Suppressor macrophage (primary cell): ENCODE data around the gene CTDSPL.

Source experiments
- DNase-seq, 4 experiments: peaks; one replicate each; pipeline ENCODE4 v3.0.0-alpha.2; 2020 to 2022

CTDSPL gene

DNA sequence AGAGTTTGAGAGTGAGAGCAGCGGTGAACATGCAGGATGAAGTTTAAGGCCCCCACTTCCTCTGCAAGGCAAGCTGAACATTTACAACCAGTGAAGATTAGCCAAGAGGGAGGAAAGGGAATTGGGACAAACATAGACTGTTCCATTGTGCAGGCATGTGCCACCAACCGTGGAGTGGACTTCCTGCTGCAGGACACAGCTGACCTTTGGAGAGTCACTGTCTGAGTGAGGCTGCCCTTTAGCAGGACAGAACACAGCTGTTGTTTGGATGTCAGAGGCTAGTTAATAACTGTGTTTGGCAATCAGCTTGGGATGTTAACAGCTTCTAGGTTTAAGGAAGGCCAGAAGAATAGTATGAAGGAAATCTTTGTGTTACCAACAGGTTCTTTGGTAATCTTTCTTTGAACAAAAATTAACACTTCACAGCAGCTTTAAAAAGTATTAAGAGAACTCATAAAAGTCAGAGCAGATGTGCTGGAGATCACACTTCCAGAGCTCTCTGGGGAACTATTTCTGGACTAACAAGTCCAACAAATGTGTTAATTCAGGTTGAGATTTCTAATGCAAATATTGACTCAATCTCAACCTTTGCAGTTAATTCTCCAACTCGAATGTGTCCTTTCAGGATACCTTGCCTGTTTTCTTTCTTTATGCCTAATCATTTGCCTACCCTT, 31.4 kb downstream of the CTDSPL start:
- peak; percentile 56 to 76 (median 70) for DNase-seq

DNA sequence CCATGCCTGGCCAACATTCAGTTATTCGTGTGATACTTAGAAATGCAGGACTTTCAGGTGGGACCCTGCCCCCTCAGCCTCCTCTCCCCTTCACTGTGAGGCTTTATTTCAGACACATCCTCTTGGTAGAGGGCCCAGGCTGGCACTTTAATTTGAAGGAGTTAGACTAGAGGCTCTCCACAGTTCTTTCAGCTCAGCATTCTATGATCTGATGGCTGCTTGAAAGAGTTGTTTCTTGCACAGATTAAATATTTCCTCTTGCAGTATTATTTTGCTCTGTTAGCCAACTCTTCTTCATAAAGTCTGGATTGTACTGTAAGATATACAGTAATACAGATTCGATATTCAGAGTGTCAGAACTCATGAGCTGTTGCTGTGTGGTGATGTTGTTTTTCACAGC, 35.1 kb downstream of the CTDSPL start:
- no peak for DNase-seq

DNA sequence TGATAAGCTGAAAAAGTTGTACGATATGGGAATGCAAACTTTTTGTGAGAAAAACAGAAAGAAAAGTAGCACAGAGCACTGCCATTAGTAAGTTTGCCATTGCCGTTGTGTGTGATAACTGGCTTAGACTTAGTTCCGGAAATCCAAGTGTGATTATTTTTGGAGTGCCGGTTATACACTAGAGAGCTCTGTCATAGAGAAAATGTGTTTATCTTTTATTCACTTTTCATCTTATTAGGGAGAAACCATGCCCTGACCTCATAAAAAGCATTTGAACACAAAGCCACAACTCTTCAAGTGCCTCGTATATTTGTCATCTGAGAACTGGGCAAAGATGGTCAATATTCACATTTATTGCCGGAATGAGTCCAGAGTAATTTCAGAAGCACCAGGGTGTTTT, 36.1 kb downstream of the CTDSPL start:
- DNase-seq: no peak

DNA sequence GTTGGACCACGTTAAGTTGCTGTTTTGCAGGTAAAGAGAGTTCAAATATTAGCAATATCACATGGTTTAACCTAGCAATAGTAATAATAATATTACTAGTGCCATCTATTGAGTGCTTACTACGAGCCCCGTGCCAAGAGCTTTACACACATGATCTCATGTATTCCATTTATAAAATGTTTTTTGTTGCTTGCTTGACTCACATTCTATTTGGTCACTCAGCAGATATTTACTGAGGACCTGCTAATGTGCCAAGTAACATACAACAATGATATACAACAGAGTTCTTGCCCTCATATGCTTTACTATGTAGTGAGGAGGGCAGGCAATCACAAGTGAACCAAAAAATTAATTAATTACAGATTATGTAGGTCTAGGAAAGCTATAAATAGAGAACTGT, 36.7 kb downstream of the CTDSPL start:
- no peak for DNase-seq

DNA sequence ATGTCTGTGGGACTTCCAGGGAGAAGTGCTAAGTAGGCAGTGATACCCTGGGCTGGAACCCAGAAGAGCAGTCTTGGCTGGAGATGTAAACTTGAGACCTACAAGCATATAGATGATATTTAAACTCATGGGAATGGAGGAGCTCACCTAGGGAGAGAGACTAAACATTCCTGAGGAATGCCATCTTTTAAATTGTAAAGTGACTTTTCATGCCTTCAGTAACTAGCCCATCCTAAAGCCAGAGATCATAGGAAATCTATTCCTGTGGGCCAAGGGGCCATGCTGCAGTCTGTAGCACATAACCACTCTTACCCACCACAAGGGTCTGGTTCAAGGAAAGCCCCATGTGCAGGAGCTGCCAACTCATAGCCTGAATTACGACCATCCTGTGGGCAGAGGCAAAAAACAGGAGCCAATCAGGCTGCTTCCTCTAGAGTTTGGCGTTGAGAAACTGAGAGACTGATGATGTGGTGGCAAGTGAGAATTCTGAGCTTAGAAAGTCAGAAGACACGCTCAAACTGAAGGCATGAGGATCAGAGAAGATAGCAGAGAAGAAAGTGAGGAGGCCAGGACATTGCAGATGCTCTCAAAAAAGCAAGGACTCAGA, 37.5 kb downstream of the CTDSPL start:
- no peak for DNase-seq

DNA sequence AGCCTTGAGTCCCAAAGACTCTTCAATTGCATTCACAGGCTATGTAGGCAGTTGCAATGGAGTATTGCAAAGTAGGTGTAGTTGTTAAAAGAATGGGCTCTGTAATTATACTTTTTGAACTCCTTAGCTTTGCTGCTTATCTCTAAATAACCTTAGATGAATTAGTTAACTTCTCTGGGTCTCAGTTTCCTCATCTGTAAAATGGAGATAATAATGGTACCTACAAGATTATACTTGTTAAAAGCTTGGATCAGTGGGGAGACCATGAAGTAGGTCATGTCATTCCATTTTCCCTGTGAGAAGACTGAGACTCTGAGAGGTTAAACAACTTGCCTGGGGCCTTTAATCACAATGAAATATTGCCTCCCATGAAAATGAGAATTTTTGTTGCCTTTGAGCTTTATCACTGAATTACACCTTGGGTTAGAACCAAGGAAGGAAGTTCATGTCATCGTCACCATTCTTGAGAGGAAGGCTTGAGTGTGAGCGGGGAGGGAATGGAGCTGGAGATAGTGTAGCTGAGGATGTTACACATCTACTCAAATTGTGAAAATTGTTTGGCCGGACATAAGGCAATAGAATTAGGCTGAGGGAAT, 38.1 kb downstream of the CTDSPL start:
- DNase-seq: no peak

DNA sequence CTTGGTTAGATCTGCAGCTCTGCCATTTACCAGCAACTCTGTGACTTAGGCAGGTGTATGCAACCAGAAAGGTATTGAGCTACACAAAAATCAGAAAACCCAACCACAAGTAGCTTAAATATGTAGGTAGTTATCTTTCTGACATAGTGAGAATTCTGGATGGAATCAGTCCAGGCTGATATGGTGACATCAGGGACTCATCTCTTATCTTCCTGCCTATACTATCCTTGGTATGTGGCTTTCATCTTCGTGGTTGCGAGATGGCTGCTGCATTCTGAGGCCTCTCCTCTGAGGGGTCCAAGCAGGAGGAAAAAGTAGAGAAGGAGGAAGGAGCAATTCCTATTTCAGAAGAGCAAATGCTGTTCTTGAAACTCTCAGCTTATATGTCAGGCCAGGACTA, 40.0 kb downstream of the CTDSPL start:
- no peak for DNase-seq

DNA sequence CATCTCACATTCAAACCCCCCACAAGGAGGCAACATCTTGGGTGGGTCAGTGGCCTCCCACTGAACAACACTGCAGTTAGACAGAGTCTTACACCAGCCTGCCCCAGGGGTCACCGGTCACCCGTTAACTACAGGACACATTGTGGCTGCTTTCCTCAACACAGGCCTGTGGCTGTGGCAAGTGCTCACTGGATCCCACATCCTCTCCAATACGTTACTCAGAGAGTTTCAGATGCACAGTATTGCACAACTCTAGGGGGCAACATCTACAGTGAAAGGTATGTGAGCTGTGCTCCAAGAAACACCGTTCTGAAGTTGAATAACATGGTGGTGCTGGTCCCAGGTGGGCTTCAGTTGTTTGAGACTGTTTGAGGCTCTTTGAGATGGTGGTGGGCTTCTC, 41.0 kb downstream of the CTDSPL start:
- no peak for DNase-seq

DNA sequence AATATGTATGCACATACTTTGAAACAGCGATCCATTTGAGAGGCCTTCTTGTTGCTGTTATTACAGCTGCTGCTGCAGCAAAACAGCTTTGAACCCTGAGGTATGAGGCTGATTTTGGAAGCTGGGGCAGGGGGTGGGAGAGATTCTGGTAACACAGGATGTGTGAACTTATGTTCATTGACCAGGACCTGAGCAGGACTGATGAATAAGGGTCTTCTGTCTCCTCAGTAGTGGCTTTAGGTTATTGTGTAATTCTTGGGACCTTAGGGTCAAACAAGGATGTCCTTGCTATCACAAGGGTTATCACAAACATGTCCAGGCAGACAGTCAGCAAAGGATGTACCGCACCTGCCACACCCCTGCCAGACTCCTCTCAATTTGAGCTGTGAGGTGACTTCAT, 41.6 kb downstream of the CTDSPL start:
- DNase-seq: no peak

DNA sequence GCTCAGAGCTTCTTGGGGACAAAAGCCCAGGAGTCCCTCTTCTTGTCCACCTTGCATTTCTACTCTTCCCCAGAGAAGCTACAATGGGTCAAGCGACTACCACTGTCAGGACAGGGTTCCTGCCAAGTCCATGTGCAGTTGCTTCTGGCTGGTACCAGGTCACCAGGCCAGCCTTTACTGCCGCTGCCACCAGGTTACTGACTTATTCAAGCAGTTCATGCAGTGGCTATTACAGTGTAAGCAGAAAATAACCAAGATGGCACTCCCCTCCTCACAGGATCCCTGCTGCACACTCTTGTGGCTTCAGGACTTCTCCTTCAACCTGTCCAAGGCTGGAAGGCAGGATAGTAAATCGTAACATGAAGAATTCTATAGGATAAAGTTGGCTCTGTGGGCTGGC, 42.1 kb downstream of the CTDSPL start:
- no peak for DNase-seq

DNA sequence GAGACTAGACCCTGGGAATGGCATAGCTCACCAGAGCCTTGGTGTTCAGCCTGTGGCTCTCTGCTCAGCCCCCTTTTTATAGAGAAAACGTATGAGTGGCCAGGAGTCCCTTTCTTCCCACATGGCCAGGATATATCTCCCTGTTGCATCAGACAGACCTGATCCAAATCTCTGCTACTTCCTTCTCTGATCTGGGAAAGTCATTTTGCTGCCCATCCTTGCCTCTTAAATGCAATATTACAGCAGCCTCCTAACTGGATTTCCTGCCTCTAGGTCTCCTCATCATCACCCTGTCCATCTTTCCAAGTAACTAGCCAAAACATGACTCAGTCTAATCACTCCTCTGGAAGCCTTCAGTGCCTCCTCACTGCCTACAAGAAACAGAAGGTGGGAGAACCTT, 42.9 kb downstream of the CTDSPL start:
- DNase-seq: no peak

DNA sequence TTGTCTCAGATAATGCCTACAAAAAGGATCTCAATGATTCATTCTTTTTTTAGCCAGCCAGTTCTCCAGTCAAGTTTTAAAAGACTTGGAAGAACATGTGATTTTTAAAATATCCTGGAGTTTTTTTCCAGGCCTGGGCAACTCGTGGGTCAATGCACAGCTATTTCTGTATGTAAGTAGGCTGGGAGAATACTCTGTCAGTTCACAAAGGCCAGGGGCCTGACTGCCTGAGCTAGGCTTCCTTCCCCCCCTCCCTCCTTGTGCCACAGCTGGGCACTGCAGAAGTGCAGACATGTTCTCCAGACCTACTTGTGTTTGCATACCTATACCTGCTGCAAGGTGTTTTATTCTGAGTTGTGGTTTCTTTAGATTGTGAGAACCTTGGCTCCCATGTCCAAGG, 43.7 kb downstream of the CTDSPL start:
- no peak for DNase-seq

DNA sequence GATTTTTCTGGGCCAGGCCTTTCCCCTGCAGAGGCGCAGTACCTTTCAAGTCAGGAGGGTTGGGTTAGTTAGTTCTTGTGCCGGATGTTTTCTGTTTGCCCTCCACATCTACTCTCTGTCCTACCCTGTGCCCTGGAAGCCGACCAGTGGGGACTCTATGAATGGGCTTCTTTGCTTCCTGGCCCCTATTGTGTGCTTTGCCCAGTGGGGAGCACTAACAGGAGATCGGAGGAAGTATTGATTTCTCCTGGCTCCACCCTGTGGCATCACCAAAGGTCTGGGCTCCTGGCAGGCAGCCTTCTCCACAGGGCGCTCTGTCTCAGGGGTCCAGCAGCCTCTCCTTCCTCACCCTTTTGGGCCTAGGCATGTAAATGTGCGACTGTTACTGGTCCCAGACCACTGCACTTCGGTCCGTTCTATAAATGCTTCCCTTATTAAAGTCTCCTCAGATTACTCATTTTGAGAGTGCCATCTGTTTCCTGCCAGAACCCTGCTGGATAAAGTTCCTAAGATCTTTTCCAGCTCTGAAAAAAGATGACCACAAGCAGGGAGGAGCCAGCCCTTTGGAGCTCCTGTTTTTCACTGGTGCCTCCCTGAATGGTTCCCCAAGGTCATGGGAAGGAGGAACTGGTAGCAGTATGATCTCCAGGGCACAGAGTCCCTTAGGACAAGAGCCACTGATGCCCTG, 44.5 kb downstream of the CTDSPL start:
- peak; percentile 29 to 48 (median 39) for DNase-seq

DNA sequence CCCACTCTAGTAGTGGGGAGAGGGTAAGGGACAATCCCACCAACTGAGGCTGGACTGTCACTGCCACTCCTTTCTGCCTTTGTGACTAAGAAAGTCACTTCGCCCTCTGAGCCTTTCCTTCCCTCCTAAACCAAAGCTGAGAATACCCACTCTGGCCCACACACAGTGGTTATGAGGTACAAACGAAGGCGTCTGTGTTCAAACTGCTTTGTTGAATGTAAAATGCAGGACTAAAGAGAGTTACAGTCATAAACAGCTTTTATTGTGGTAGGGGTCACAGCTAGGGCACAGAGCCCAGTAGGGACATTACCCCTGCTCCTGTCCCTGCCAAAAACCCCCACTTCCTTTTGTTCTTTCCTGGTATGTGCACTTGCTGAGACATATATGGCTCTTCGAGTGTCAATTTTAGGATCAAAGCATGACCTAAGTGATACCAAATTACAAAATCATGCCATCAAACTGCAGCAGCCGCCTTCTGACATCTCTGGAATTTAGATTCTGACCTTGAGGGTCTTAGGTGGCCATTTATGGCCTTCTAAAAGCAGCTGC, 45.1 kb downstream of the CTDSPL start:
- DNase-seq: no peak

DNA sequence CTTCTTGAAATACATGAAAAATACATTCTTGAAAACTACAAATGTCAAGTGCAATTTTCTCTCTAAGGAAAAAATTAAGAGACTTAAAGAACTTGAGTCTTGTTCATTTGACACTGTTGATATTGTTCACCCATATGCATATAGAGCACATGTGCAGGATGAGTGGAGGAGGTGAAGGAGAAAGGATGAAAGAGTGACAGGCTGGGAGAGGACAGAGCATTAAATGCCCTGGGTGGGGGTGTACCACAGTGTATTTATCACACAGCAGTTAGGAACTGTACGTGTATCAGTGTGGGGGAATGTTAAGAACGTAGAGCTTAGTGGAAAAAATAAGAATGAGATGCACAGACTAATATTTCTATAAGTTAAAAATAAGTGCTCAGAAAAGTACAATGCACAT, 45.7 kb downstream of the CTDSPL start:
- DNase-seq: no peak

DNA sequence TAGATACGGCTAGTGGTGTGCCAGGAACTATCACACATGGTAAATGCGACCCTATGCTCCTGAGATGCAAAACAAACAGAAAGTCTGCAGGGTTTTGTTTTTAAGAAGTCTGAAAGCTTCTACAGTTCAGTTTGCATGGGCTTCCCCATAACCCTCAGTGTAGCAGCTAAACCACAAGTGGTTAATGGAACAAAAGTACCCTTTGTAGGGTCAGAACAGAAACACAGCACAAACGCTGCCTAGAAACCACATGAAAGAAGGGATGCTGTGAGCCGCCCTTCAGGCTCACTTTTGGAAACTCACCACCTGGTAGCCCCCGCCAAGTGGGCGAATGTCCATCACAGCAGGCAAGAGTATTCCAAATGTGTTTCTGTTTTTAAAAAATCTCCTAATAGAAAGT, 46.2 kb downstream of the CTDSPL start:
- DNase-seq: no peak

DNA sequence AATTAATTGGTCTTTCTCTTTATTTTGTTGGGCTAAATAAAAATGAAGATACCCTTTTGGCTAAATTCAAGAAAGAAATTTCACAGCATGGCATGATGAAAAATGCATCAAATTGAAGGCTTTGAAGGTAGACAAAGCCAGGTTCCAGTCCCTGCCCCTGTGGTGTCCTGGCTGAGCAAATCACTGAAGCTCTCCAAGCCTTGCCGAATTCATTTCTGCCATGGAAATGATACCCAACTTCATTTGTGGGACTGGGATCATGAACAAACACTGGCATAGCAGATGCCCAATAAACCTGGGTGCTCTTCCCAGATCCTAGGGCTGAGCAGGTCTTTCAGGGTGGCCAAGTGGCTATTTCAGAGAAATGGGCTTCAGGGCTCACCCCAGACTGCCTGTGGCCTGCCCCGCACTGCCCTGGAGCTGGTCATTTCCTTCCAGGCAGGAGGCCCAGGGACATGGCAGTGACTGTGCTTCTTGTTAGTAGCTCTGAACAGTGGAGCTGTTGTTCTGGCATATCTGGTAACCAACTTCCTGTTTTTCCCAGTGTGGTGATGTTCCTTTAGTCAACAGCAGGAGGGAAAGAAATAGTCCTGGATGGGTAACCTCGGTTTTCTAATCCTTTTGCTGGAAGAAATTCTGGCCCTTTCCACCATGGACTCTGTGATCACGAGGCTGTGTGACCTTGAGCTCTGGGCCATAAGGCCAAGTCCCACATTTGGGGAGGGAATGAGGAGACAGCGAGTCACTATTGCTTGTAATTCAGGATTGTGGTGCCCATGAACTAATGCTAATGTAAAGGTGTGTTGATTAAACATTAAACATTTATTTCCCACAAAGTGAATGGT, 47.6 kb downstream of the CTDSPL start:
- peak; percentile 26 to 61 (median 57) for DNase-seq

DNA sequence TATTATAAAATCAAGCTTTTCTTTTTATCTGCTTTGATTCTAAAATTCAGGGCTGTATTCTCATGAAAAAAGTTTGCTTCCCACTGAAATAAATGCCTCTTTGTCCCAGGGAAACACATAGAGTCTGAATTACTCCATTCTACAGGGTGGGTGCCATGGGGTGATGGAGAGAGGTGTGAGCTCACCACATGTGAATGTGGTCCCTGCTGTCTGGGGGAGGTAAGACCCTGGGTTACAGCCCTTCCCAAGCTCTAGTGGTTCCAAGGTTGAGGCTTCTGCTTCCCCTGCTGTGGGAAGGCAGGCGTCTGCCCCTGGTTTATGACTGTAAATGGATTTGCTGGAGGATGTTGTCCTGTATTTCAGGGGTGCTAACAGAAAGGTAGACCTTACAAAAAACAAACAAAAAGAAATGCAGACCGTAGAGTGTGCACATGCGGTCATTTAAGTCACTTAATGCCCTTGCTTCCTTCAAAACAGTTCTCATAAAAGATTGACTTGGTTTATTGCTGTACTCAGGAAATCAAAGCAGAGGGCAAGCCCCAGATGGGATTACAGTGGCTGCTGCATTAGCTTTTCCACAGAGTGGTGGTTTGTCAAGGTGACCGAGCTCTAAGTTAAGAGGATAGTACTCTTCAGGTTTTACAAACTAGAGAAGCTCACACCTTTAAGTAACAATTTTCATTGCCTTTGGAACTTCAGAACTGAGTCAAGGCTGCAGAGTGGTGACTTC, 49.2 kb downstream of the CTDSPL start:
- DNase-seq: no peak

DNA sequence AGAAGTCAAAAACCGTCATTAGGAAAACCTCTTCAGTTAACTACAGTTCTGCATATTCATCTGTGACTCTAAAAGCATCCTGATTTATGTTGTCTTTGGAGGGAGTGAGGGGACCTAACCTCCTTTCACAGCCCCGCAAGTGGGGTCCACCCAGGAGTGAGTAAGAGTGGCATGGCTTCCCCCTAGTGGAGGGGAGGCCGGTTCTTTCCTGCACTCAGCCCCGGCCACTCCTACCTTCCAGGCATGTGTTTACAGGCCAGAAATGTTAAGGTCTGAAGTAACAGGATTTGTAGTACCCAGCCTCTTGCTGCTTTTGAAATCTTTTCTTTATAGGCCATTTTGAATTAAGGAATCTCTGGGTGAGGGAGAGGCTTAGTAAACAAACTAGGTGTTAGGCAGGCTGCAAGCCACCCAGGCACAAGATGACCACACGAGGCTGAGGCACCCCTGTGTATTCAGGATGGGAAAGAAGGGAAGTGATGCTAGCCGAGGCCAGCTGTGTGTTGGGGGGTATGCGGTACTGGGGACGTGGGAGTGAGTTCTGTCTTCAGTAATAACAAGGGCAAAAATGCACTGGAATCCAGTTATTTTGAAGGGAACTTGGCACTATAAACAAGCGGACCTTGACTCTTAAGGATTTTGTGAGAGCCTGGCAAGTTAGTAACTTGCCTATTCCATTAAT, 50.5 kb downstream of the CTDSPL start:
- peak; percentile 51 to 90 (median 64) for DNase-seq

DNA sequence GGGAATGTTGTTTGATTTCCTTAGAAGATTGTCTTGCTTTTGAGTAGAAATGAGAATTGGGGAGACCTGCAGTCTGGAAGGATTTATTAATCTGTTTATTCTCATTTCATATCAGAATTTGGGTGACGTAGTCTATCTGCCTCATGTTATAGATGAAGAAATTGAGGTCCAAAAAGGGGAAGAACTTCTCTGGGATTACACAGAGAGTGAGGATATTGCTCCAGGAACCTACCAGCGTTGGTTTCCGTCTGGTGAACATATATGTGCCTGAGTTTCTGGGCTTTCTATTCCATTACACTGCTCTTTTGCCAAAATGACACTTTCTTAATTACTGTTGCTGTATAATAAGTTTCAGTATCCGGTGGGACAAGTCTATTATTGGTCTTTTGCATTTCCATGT, 51.8 kb downstream of the CTDSPL start:
- DNase-seq: peak; percentile 58 to 87 (median 78)

DNA sequence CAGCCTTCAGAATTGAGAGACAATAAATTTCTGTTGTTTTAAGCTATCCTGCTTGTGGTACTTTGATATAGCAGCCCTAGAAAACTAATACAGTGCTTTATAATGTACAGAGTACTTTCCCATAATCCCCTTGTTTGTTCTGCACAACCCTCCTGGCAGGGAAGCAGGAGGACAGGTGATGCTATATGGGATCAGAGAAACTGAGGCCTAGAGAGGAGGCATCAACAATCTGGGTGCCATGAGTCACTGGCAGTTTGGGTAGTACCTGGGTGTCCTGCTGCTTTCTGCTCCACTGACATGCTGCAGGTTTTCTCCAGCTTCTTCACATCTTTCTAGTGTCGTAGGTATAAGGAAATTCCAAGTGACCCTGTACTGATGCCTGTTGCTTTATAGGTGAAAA, 55.0 kb downstream of the CTDSPL start:
- DNase-seq: no peak
